ENCODE measurements around the gene NFIA. TPM values are rescaled to one million over a fixed set of nuclear protein-coding genes. Genes with fewer than 3 reads are reported as not detected.
A peak's percentile ranks its signal among the peaks of the same experiment; 100 is the strongest.
"Not testable (repeated sequence)": the region's sequence is repeated elsewhere in the genome, so short reads cannot be mapped to it uniquely, and the experiment has no call there.

The NFIA gene
- total and polyA plus RNA-seq, 2 donors = 18.1 to 105 TPM

DNA sequence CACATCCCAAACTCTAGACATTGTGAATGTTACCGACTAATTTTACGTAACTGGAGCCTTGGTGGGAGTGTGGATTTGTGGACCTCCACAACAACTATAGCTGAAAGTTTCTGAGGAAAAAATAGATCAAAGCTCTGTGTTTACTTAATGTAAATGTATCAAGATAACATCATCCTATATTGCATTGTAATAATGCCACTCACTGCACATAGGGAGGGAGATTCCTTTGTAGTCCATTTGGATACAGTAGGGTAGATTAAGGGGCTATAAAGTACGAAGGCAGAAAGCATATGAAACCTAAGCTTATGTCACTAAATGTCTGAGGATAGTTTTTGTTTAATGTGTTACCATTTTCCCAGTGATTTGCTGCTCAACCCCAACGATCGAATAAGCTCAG, 369.2 kb downstream of the NFIA start:
- no peak for DNase-seq (ENCODE audit: extremely low spot score)
- H3K27ac ChIP-seq (ENCODE audit: low read depth) = no peak overlapping the region
- no peak overlapping the region for H3K4me3 ChIP-seq (ENCODE audit: low read depth, low read length)
- 81% methylated on average over 5 of the region's 5 CpGs for WGBS
- H3K4me1 ChIP-seq (ENCODE audit: insufficient read depth) = peaks cover 4% of the 10 kb centered on the region
- H3K36me3 ChIP-seq (ENCODE audit: insufficient read depth) = no peaks in the 10 kb centered on the region

- DNase-seq (ENCODE audit: extremely low spot score) = no peak
- no peak overlapping the region for H3K4me3 ChIP-seq (ENCODE audit: low read depth, low read length)
- 13% methylated on average over 4 of the region's 4 CpGs for WGBS
- no peaks in the 10 kb centered on the region for H3K36me3 ChIP-seq (ENCODE audit: insufficient read depth)
- no peak overlapping the region for H3K27ac ChIP-seq (ENCODE audit: low read depth)
- H3K4me1 ChIP-seq (ENCODE audit: insufficient read depth) = peaks cover 4% of the 10 kb centered on the region
These were observed 370.0 kb downstream of the NFIA start for GRCh38 chr1:61452176-61453035.

- WGBS = 17% methylated on average over 10 of the region's 10 CpGs
- no peak overlapping the region for H3K4me3 ChIP-seq (ENCODE audit: low read depth, low read length)
- peak overlapping the region; percentile 39 for H3K27ac ChIP-seq (ENCODE audit: low read depth)
- H3K36me3 ChIP-seq (ENCODE audit: insufficient read depth) = no peaks in the 10 kb centered on the region
- peak; percentile 88 for DNase-seq (ENCODE audit: extremely low spot score)
- H3K4me1 ChIP-seq (ENCODE audit: insufficient read depth) = peaks cover 4% of the 10 kb centered on the region
These were observed 371.0 kb downstream of the NFIA start for GRCh38 chr1:61453111-61453961.

- Histone ChIP-seq H3K4me1 (ENCODE audit: insufficient read depth) (peaks cover 4% of the 10 kb centered on the region), H3K27ac (ENCODE audit: low read depth) (no peak overlapping the region), H3K36me3 (ENCODE audit: insufficient read depth) (no peaks in the 10 kb centered on the region), H3K4me3 (ENCODE audit: low read depth, low read length) (no peak overlapping the region)
- 93% methylated on average over 7 of the region's 7 CpGs for WGBS
- DNase-seq (ENCODE audit: extremely low spot score) = no peak
These were observed 373.0 kb downstream of the NFIA start for GRCh38 chr1:61455400-61455799.

DNA sequence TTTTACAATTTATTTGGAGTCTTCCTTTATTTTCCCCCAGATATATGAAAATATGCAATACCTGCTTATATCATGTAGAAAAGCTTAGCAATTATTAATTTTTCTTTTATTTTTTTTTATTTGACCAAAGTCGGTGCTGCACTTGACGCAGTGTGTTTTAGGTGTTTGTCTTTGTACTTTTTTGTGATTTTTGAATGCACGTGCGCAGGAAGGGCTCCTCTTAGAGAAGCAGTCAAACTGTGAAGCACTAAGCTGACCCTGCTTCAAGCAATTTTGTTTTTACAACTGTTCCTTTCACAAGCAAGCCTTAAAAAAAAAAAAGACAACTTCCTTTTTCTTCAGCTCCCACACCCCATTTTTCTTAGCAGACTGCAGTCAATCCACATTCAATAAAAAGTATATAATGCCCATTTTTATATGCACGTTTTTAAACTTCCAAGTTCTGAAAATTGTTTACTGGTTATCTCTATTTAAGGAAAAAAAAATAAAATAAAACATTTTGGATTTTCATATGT, 375.2 kb downstream of the NFIA start:
- no peaks in the 10 kb centered on the region for H3K36me3 ChIP-seq (ENCODE audit: insufficient read depth)
- H3K4me3 ChIP-seq (ENCODE audit: low read depth, low read length) = no peak overlapping the region
- DNase-seq (ENCODE audit: extremely low spot score) = no peak
- no peak overlapping the region for H3K27ac ChIP-seq (ENCODE audit: low read depth)
- WGBS = 86% methylated on average over 5 of the region's 5 CpGs
- H3K4me1 ChIP-seq (ENCODE audit: insufficient read depth) = peaks cover 2% of the 10 kb centered on the region

GRCh38 chr1:61459345-61459744, 377.0 kb downstream of the NFIA start:
- H3K4me1 ChIP-seq (ENCODE audit: insufficient read depth) = no peaks in the 10 kb centered on the region
- 93% methylated on average over 12 of the region's 12 CpGs for whole genome bisulfite sequencing
- no peaks in the 10 kb centered on the region for H3K36me3 ChIP-seq (ENCODE audit: insufficient read depth)
- DNase-seq (ENCODE audit: extremely low spot score) = no peak
- no peak overlapping the region for H3K27ac ChIP-seq (ENCODE audit: low read depth)
- H3K4me3 ChIP-seq (ENCODE audit: low read depth, low read length) = no peak overlapping the region

DNA sequence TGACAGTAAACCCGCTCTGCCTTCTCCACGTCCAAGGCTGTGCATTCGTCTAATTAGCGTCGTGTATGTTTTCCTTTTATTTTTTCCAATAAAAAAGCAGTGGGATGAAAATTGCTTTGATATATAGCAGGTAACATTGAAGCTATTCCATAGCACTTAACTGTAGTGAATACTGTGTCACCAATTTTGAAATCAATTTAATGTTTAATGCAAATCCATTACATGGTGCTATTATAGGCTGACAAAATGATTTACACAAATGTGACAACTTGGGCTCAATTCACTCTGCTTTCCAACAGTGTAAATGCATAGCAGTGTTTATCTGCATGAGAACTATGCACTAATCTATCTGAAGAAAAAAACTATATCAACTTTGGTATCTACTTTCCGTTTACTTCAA, 377.8 kb downstream of the NFIA start:
- H3K4me3 ChIP-seq (ENCODE audit: low read depth, low read length) = no peak overlapping the region
- H3K27ac ChIP-seq (ENCODE audit: low read depth) = no peak overlapping the region
- H3K36me3 ChIP-seq (ENCODE audit: insufficient read depth) = no peaks in the 10 kb centered on the region
- no peak for DNase-seq (ENCODE audit: extremely low spot score)
- WGBS = 89% methylated on average over 6 of the region's 6 CpGs
- H3K4me1 ChIP-seq (ENCODE audit: insufficient read depth) = no peaks in the 10 kb centered on the region

- no peaks in the 10 kb centered on the region for H3K4me1 ChIP-seq (ENCODE audit: insufficient read depth)
- WGBS = 82% methylated on average over 14 of the region's 14 CpGs
These were observed 379.3 kb downstream of the NFIA start for GRCh38 chr1:61461406-61462384.

DNA sequence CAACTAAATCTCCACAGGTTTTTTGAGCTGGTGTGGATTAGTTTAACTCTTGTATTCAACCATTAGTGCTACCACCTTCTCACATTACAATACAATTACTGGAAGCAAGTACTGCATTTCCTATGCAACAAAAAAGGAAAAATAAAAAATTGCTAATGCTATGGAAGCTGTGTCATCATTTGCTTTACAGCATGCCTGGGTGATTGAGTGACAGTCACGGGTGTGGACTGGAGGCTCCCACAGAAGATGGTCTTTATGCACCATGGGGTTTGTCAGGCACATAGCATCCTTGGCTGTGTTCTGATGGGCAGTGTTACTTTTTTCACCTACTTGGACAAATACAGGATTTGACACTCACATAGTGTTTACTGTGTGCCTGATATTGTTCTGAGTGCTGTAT, 380.3 kb downstream of the NFIA start:
- DNase-seq (ENCODE audit: extremely low spot score) = no peak
- 95% methylated on average over 1 of the region's 1 CpG for WGBS
- Histone ChIP-seq H3K4me3 (ENCODE audit: low read depth, low read length) (no peak overlapping the region), H3K36me3 (ENCODE audit: insufficient read depth) (no peaks in the 10 kb centered on the region), H3K4me1 (ENCODE audit: insufficient read depth) (no peaks in the 10 kb centered on the region), H3K27ac (ENCODE audit: low read depth) (no peak overlapping the region)

More at GRCh38 chr1:61461406-61462384, 379.3 kb downstream of the NFIA start:
- Histone ChIP-seq H3K27ac (ENCODE audit: low read depth) (no peak overlapping the region), H3K36me3 (ENCODE audit: insufficient read depth) (no peaks in the 10 kb centered on the region), H3K4me3 (ENCODE audit: low read depth, low read length) (no peak overlapping the region)
- DNase-seq (ENCODE audit: extremely low spot score) = no peak

DNA sequence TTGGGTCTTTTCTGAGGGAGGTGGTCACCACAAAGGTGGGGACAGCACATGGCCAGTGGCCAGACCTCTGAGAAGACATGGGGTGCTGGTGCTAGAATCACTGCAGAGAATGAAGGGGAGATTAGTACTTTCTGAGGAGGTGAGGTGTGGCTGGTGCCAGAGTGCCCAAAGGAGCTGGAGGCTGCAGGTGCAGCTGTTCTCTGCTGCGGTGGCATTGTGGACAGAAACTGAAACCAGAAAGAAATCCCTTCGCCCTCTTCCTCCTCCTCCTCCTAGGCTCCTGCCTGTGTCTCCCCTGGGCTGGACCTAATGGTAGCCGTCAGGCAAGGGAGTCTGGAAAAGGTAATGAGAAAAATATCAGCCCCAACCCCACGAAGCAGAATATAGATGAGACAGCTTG, 380.9 kb downstream of the NFIA start:
- H3K27ac ChIP-seq (ENCODE audit: low read depth) = no peak overlapping the region
- 74% methylated on average over 4 of the region's 4 CpGs for WGBS
- no peaks in the 10 kb centered on the region for H3K36me3 ChIP-seq (ENCODE audit: insufficient read depth)
- H3K4me1 ChIP-seq (ENCODE audit: insufficient read depth) = no peaks in the 10 kb centered on the region
- H3K4me3 ChIP-seq (ENCODE audit: low read depth, low read length) = no peak overlapping the region
- no peak for DNase-seq (ENCODE audit: extremely low spot score)

- DNase-seq (ENCODE audit: extremely low spot score); H3K36me3 ChIP-seq (ENCODE audit: insufficient read depth); H3K27ac ChIP-seq (ENCODE audit: low read depth); H3K4me3 ChIP-seq (ENCODE audit: low read depth, low read length); H3K4me1 ChIP-seq (ENCODE audit: insufficient read depth): not testable (repeated sequence)
- WGBS = 97% methylated on average over 5 of the region's 5 CpGs
These were observed 385.5 kb downstream of the NFIA start for GRCh38 chr1:61467836-61468235.

GRCh38 chr1:61469365-61469764, 387.0 kb downstream of the NFIA start:
- no peak for DNase-seq (ENCODE audit: extremely low spot score)
- H3K4me1 ChIP-seq (ENCODE audit: insufficient read depth) = no peaks in the 10 kb centered on the region
- no peak overlapping the region for H3K27ac ChIP-seq (ENCODE audit: low read depth)
- H3K4me3 ChIP-seq (ENCODE audit: low read depth, low read length) = no peak overlapping the region
- no peaks in the 10 kb centered on the region for H3K36me3 ChIP-seq (ENCODE audit: insufficient read depth)
- 92% methylated on average over 1 of the region's 1 CpG for WGBS

- no peaks in the 10 kb centered on the region for H3K36me3 ChIP-seq (ENCODE audit: insufficient read depth)
- no peaks in the 10 kb centered on the region for H3K4me1 ChIP-seq (ENCODE audit: insufficient read depth)
- 47% methylated on average over 3 of the region's 3 CpGs for WGBS
- no peak overlapping the region for H3K4me3 ChIP-seq (ENCODE audit: low read depth, low read length)
- H3K27ac ChIP-seq (ENCODE audit: low read depth) = no peak overlapping the region
- DNase-seq (ENCODE audit: extremely low spot score) = no peak
These were observed 390.5 kb downstream of the NFIA start for GRCh38 chr1:61472876-61473275.

Measured in urinary bladder (tissue), 4 donors.